Left lung (tissue), 10 donors: ENCODE measurements around the gene ANKRD13D. TPM values are rescaled to one million over a fixed set of nuclear protein-coding genes. Genes with fewer than 3 reads are reported as not detected.
A peak's percentile ranks its signal among the peaks of the same experiment; 100 is the strongest.

Experiments
- ATAC-seq: fragments of 200-7000 bp; cut with Tn5 transposase; one replicate; pipeline ENCODE4 v1.9.1; 2020; ENCODE audit warnings: moderate library complexity
- DNase-seq, 4 donors: peaks; one replicate each; pipeline ENCODE4 v3.0.0-alpha.2; 2013 to 2020
- H3K27ac ChIP-seq, 2 donors: fragments of 200-600 bp; sonication (generic) in 1 of 2; one replicate each; pipeline versions ENCODE4 v1.5.0 to v1.8.0; 2020 to 2021
- H3K27me3 ChIP-seq, 2 donors: fragments of 200-600 bp; sonication (generic) in 1 of 2; one replicate each; pipeline versions ENCODE4 v1.5.0 to v1.8.0; 2020 to 2021
- H3K36me3 ChIP-seq, 2 donors: fragments of 200-600 bp; sonication (generic) in 1 of 2; one replicate each; pipeline versions ENCODE4 v1.5.0 to v1.8.0; 2020 to 2021
- H3K4me1 ChIP-seq, 2 donors: fragments of 200-600 bp; one replicate each; pipeline ENCODE4 v1.8.0; 2021
- H3K4me3 ChIP-seq, 2 donors: fragments of 200-600 bp; sonication (generic) in 1 of 2; one replicate each; pipeline versions ENCODE4 v1.5.0 to v1.8.0; 2020 to 2021; ENCODE audit warnings: mild to moderate bottlenecking in 1 of 2
- H3K9me3 ChIP-seq, 2 donors: fragments of 200-600 bp; sonication (generic) in 1 of 2; one replicate each; pipeline versions ENCODE4 v1.5.0 to v1.8.0; 2020 to 2021
- intact Hi-C, 2 donors: fragments of 100-400 bp; cut with DNase I; formaldehyde crosslinking; loops; one replicate each; pipeline versions ENCODE4 v1.11.2 to v1.14.2; 2022
- polyA plus RNA-seq, 6 donors: library from polyadenylated mRNA; unstranded; fragments of 120-200 nt; gene quantifications; one replicate each; pipeline ENCODE4 v1.2.1, GENCODE V29; 2013; ENCODE audit not compliant: insufficient read length in 6 of 6
- total RNA-seq, 2 donors: library from RNA; stranded (reverse); fragmentation: NEBNext Ultra II Directional; extraction: Animal tissue kit (Norgen Biotek cat#: 25700); gene quantifications; one replicate each; pipeline ENCODE4 v1.2.1, GENCODE V29; 2021
- TF ChIP-seq, protein P1 (sequence below), 2 donors: fragments of 200-600 bp; sonication (generic) in 1 of 2; IDR thresholded peaks; one replicate each; pipeline versions ENCODE4 v1.5.0 to v1.8.0; 2021; ENCODE audit warnings: antibody characterized with exemption in 2 of 2
- donor health status: DM: no; HTN: yes; CAD: no.
- donor health status: DM: no; HTN: no; CAD: no.

The ANKRD13D gene
- total and polyA plus RNA-seq, 8 donors: 34.5 to 81.2 (median 50.3) TPM

- H3K4me1 ChIP-seq: peaks cover 13 to 44% of the 10 kb centered on the region in 2 donors
- no peaks in the 10 kb centered on the region for H3K27me3 ChIP-seq
- DNase-seq (peak in 1 of 4 donors; percentile 51), ATAC-seq (no peak)
- intact Hi-C loops: no loop called here
- H3K4me3 ChIP-seq: peak overlapping the region; percentile 84 to 92
- TF ChIP-seq, protein P1, sequence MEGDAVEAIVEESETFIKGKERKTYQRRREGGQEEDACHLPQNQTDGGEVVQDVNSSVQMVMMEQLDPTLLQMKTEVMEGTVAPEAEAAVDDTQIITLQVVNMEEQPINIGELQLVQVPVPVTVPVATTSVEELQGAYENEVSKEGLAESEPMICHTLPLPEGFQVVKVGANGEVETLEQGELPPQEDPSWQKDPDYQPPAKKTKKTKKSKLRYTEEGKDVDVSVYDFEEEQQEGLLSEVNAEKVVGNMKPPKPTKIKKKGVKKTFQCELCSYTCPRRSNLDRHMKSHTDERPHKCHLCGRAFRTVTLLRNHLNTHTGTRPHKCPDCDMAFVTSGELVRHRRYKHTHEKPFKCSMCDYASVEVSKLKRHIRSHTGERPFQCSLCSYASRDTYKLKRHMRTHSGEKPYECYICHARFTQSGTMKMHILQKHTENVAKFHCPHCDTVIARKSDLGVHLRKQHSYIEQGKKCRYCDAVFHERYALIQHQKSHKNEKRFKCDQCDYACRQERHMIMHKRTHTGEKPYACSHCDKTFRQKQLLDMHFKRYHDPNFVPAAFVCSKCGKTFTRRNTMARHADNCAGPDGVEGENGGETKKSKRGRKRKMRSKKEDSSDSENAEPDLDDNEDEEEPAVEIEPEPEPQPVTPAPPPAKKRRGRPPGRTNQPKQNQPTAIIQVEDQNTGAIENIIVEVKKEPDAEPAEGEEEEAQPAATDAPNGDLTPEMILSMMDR (IDR thresholded peaks at IDR 0.05): no peak
- H3K36me3 ChIP-seq: peaks cover under 1 to 56% of the 10 kb centered on the region in 2 donors
- H3K9me3 ChIP-seq: no peaks in the 10 kb centered on the region
- no peak overlapping the region for H3K27ac ChIP-seq
Observed at GRCh38 chr11:67304511-67305113, 15.5 kb downstream of the ANKRD13D start.

- Histone ChIP-seq H3K27ac (no peak overlapping the region), H3K36me3 (peaks cover 0 to 55% of the 10 kb centered on the region in 2 donors), H3K4me1 (peaks cover 9 to 35% of the 10 kb centered on the region in 2 donors), H3K4me3 (no peak overlapping the region), H3K27me3 (no peaks in the 10 kb centered on the region), H3K9me3 (no peaks in the 10 kb centered on the region)
- TF ChIP-seq, protein P1 (IDR thresholded peaks at IDR 0.05): no peak
- ATAC-seq (no peak), DNase-seq (no peak)
- intact Hi-C loops: no loop called here
Observed at GRCh38 chr11:67306769-67307544, 17.9 kb downstream of the ANKRD13D start.

- no peak overlapping the region for H3K4me3 ChIP-seq
- TF ChIP-seq, protein P1 (IDR thresholded peaks at IDR 0.05): no peak
- no peak overlapping the region for H3K27ac ChIP-seq
- H3K9me3 ChIP-seq: no peaks in the 10 kb centered on the region
- ATAC-seq: no peak
- no peaks in the 10 kb centered on the region for H3K27me3 ChIP-seq
- no peak for DNase-seq
- intact Hi-C loops: no loop called here
- H3K4me1 ChIP-seq: peaks cover 3 to 35% of the 10 kb centered on the region in 2 donors
- H3K36me3 ChIP-seq: peaks cover 0 to 50% of the 10 kb centered on the region in 2 donors
Observed at GRCh38 chr11:67307545-67308001, 18.5 kb downstream of the ANKRD13D start.

DNA sequence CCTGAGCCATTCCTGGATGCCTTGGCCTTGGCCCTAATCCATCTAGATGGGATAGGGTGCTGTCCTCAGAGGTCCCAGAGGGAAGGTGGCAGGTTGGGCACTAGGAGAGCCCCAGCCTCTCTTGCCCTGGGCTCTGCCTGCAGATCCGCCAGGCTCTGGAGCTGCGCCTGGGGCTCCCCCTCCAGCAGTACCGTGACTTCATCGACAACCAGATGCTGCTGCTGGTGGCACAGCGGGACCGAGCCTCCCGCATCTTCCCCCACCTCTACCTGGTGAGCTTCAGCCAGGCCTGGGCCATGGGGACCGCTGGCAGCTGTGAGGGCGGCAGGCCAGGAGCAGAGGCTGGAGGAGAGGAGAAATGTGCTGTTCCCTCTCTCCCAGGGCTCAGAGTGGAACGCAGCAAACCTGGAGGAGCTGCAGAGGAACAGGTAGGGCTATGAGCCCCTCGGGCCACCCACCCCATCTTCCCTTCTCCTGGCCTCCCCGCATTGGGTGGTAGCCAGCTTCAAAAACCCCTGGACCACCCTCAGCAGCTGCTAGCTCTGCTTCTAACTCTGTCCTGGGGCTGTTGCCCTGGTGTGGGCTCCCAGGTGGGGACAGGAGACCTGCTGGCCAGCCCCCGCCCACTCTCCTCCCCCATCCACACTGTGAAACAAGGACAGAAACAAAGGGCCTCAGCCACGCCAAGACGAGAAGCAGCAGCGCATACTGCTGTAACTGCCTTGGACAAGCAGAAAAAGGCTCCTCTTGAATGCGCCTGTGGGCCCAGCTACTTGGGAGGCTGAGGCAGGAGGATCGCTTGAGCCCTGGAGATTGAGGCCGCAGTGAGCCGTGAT is 19.1 kb downstream of the ANKRD13D start:
- Histone ChIP-seq H3K36me3 (peaks cover 0 to 50% of the 10 kb centered on the region in 2 donors), H3K27ac (no peak overlapping the region), H3K4me3 (no peak overlapping the region), H3K27me3 (no peaks in the 10 kb centered on the region), H3K4me1 (peaks cover 0 to 36% of the 10 kb centered on the region in 2 donors), H3K9me3 (no peaks in the 10 kb centered on the region)
- TF ChIP-seq, protein P1 (IDR thresholded peaks at IDR 0.05): no peak
- no peak for ATAC-seq
- peak in 1 of 4 donors; percentile 59 for DNase-seq
- intact Hi-C loops: no loop called here
